ENCODE data around the gene LARP4B.

DNA sequence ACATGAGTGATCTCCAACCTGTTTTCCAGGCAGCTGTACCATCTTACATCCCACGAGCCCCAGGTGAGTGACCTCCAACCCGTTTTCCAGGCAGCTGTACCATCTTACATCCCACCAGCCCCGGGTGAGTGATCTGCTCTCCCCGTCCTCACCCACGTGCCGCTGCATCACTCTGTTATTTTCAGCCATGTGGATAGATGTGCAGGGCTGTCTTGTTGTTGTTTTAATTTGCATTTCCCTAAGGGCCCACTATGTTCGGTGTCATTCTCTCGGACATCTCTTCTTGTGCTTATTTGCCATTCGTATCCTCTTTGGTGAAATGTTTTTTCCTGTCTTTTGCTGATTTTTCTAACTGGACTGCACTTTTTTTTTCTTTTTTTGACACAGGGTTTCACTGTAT, 17.9 kb upstream of the LARP4B start:
- TF ChIP-seq, protein P1, sequence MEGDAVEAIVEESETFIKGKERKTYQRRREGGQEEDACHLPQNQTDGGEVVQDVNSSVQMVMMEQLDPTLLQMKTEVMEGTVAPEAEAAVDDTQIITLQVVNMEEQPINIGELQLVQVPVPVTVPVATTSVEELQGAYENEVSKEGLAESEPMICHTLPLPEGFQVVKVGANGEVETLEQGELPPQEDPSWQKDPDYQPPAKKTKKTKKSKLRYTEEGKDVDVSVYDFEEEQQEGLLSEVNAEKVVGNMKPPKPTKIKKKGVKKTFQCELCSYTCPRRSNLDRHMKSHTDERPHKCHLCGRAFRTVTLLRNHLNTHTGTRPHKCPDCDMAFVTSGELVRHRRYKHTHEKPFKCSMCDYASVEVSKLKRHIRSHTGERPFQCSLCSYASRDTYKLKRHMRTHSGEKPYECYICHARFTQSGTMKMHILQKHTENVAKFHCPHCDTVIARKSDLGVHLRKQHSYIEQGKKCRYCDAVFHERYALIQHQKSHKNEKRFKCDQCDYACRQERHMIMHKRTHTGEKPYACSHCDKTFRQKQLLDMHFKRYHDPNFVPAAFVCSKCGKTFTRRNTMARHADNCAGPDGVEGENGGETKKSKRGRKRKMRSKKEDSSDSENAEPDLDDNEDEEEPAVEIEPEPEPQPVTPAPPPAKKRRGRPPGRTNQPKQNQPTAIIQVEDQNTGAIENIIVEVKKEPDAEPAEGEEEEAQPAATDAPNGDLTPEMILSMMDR (IDR thresholded peaks at IDR 0.05; ENCODE audit: low read depth, low read length, poor library complexity, severe bottlenecking) = no peak
- TF ChIP-seq EZH2phosphoT487 (IDR thresholded peaks at IDR 0.05; ENCODE audit: borderline replicate concordance, low read length) = no peak

Measured in DOHH2 (cell line).